Fibroblast of lung (primary cell): ENCODE data around the gene GCK. TPM values are rescaled to one million over a fixed set of nuclear protein-coding genes. Genes with fewer than 3 reads are reported as not detected.

Experiments
- DNase-seq, 2 donors: peaks; one replicate each; pipeline versions ENCODE4 v3.0.0 to v3.0.0-alpha.2; 2010; ENCODE audit warnings: low read depth in 2 of 2
- H2AFZ ChIP-seq: 2 replicates; pipeline ENCODE4 v1.5.1; 2012; ENCODE audit warnings: low read length, control low read depth, inconsistent platforms
- H3K27ac ChIP-seq: 2 replicates; pipeline ENCODE4 v1.5.1; 2011; ENCODE audit warnings: low read length, control low read depth; ENCODE audit not compliant: insufficient read depth
- H3K27me3 ChIP-seq: 2 replicates; pipeline ENCODE4 v1.5.1; 2011; ENCODE audit warnings: mild to moderate bottlenecking, low read length; ENCODE audit not compliant: control insufficient read depth, insufficient read depth
- H3K36me3 ChIP-seq: 2 replicates; pipeline ENCODE4 v1.5.1; 2011; ENCODE audit warnings: low read length; ENCODE audit not compliant: control insufficient read depth, insufficient read depth
- H3K4me1 ChIP-seq: 2 replicates; pipeline ENCODE4 v1.5.1; 2011; ENCODE audit warnings: low read length; ENCODE audit not compliant: control insufficient read depth, insufficient read depth; ENCODE audit errors: extremely low read depth
- H3K4me2 ChIP-seq: 2 replicates; pipeline ENCODE4 v1.5.1; 2011; ENCODE audit warnings: low read length, control low read depth; ENCODE audit not compliant: insufficient read depth; ENCODE audit errors: extremely low read depth
- H3K4me3 ChIP-seq, 4 experiments: fragments of 200-600 bp in 1 of 4; sonication (generic) in 1 of 4; replicated peaks in 1 of 4; 2 replicates each; pipeline ENCODE4 v1.5.1; 2011 to 2016; ENCODE audit warnings: low read length in 4 of 4, low read depth in 3 of 4, mild to moderate bottlenecking in 3 of 4, control low read depth in 2 of 4, inconsistent platforms in 1 of 4, mixed read lengths in 1 of 4; ENCODE audit not compliant: insufficient read depth in 1 of 4; ENCODE audit errors: control extremely low read depth in 1 of 4
- H3K79me2 ChIP-seq: 2 replicates; pipeline ENCODE4 v1.5.1; 2012; ENCODE audit warnings: mild to moderate bottlenecking, low read length, inconsistent platforms; ENCODE audit not compliant: control insufficient read depth, insufficient read depth
- H3K9ac ChIP-seq: 2 replicates; pipeline ENCODE4 v1.5.1; 2011; ENCODE audit warnings: mild to moderate bottlenecking, low read length, control low read depth; ENCODE audit not compliant: insufficient read depth
- H3K9me3 ChIP-seq: 2 replicates; pipeline ENCODE4 v1.5.1; 2012; ENCODE audit warnings: low read depth, low read length; ENCODE audit not compliant: control insufficient read depth, insufficient read depth
- H4K20me1 ChIP-seq: 2 replicates; pipeline ENCODE4 v1.5.1; 2011; ENCODE audit warnings: low read length; ENCODE audit not compliant: control insufficient read depth, insufficient read depth; ENCODE audit errors: extremely low read depth
- EZH2 ChIP-seq: IDR thresholded peaks from 2 replicates; pipeline ENCODE4 v1.5.1; 2012; ENCODE audit warnings: low read length, control low read depth, mild to moderate bottlenecking; ENCODE audit errors: missing control alignments
- polyA plus RNA-seq, 2 donors: library from polyadenylated mRNA; depleted of rRNA in 1 of 2; stranded (reverse) in 1 of 2; unstranded in 1 of 2; fragments of >200 nt; gene quantifications; 2 replicates each; pipeline ENCODE4 v1.2.1, GENCODE V29; 2011 to 2012; ENCODE audit warnings: missing spikeins in 1 of 2
- total RNA-seq: library from RNA; depleted of rRNA; stranded (reverse); fragments of >200 nt; gene quantifications from 2 replicates; pipeline ENCODE4 v1.2.1, GENCODE V29; 2014
- TF ChIP-seq, protein P1 (sequence below), 2 donors: IDR thresholded peaks in 1 of 2; conservative IDR thresholded peaks in 1 of 2; 1 replicate in 1 of 2; 2 replicates in 1 of 2; pipeline ENCODE4 v1.5.1; 2011 to 2012; ENCODE audit warnings: low read length in 2 of 2, control low read depth in 1 of 2, inconsistent platforms in 1 of 2, low read depth in 1 of 2, mild to moderate bottlenecking in 1 of 2

Gene GCK
- total and polyA plus RNA-seq, 2 donors (not counting 1 experiment from before 2014, with no cell fraction given) = 0.14 to 1.7 TPM

DNA sequence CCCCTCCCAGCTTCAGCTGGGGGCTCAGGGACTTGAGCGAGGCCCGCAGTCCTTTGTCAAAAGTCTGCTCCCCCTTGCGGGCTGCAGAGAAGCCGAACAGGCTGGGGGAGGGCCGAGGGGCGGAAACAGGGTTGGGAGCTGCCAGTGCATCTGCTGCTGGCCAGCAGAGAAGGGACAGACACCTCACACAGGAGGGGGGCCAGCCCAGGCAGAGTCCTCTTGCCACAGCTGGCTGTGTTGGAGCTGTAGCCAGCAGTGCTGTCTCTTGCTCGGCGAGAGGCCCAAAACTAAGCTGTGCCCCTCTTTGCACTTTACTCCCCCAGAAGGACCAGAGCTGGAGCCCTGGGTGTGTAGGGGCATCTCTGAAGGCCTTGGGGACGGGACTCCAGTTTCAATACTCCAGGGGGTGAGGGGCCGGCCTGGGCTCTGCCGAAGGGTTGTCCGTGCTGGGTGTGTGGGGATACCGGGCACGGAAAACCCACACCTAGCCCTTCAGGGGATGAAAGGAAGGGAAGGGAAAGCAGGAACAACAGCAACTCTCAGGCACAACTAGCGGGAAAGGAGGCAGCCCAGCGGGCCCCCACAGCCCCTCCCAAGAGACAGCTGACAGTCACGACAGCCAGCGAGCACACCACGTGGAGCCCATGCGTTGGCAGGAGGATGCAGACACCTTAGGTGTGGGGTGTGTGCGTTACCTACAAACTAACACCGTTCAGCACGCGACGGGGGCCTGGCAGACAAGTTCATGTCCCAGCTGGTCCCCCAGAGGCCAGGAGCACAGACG lies 29.4 kb upstream of the GCK start:
- H3K27me3 ChIP-seq = no peaks in the 10 kb centered on the region
- H3K27ac ChIP-seq = no peak overlapping the region
- no peak overlapping the region for H2AFZ ChIP-seq
- no peak overlapping the region for H3K9ac ChIP-seq
- peak in 1 of 2 donors; percentile 10 for DNase-seq
- no peaks in the 10 kb centered on the region for H3K36me3 ChIP-seq
- H3K79me2 ChIP-seq = no peaks in the 10 kb centered on the region
- TF ChIP-seq, protein P1, sequence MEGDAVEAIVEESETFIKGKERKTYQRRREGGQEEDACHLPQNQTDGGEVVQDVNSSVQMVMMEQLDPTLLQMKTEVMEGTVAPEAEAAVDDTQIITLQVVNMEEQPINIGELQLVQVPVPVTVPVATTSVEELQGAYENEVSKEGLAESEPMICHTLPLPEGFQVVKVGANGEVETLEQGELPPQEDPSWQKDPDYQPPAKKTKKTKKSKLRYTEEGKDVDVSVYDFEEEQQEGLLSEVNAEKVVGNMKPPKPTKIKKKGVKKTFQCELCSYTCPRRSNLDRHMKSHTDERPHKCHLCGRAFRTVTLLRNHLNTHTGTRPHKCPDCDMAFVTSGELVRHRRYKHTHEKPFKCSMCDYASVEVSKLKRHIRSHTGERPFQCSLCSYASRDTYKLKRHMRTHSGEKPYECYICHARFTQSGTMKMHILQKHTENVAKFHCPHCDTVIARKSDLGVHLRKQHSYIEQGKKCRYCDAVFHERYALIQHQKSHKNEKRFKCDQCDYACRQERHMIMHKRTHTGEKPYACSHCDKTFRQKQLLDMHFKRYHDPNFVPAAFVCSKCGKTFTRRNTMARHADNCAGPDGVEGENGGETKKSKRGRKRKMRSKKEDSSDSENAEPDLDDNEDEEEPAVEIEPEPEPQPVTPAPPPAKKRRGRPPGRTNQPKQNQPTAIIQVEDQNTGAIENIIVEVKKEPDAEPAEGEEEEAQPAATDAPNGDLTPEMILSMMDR (conservative IDR thresholded peaks at IDR 0.05 in 1 of 2, IDR thresholded peaks at IDR 0.05 in 1 of 2; ENCODE audit: low read depth in 1 of 2, low read length in 2 of 2) = peak in 1 of 2 donors; percentile 4
- no peak for TF ChIP-seq EZH2
- no peak overlapping the region for H3K4me3 ChIP-seq
- no peak overlapping the region for H3K4me2 ChIP-seq
- H3K9me3 ChIP-seq = no peaks in the 10 kb centered on the region
- no peaks in the 10 kb centered on the region for H3K4me1 ChIP-seq
- no peaks in the 10 kb centered on the region for H4K20me1 ChIP-seq

- Histone ChIP-seq H3K27me3 (no peaks in the 10 kb centered on the region), H3K36me3 (no peaks in the 10 kb centered on the region), H3K9ac (no peak overlapping the region), H3K4me2 (no peak overlapping the region), H3K4me1 (no peaks in the 10 kb centered on the region), H3K9me3 (no peaks in the 10 kb centered on the region), H4K20me1 (no peaks in the 10 kb centered on the region), H2AFZ (no peak overlapping the region), H3K4me3 (no peak overlapping the region), H3K79me2 (no peaks in the 10 kb centered on the region), H3K27ac (no peak overlapping the region)
- TF ChIP-seq, protein P1 (conservative IDR thresholded peaks at IDR 0.05 in 1 of 2, IDR thresholded peaks at IDR 0.05 in 1 of 2; ENCODE audit: low read depth in 1 of 2, low read length in 2 of 2) = no peak
- no peak for TF ChIP-seq EZH2
- no peak for DNase-seq
Observed at GRCh38 chr7:44217852-44218402, 28.7 kb upstream of the GCK start.

- Histone ChIP-seq H3K4me2 (no peak overlapping the region), H3K9me3 (no peaks in the 10 kb centered on the region), H4K20me1 (no peaks in the 10 kb centered on the region), H2AFZ (no peak overlapping the region), H3K4me3 (no peak overlapping the region), H3K4me1 (no peaks in the 10 kb centered on the region), H3K27ac (no peak overlapping the region), H3K36me3 (no peaks in the 10 kb centered on the region), H3K9ac (no peak overlapping the region), H3K79me2 (no peaks in the 10 kb centered on the region), H3K27me3 (no peaks in the 10 kb centered on the region)
- no peak for DNase-seq
- TF ChIP-seq, protein P1 (conservative IDR thresholded peaks at IDR 0.05 in 1 of 2, IDR thresholded peaks at IDR 0.05 in 1 of 2; ENCODE audit: low read depth in 1 of 2, low read length in 2 of 2) = no peak
- no peak for TF ChIP-seq EZH2
Observed at GRCh38 chr7:44217223-44217714, 28.0 kb upstream of the GCK start.
